HG03159 (cell line): ENCODE data around the gene SERGEF.

Experiments used
- ATAC-seq: cut with Tn5 transposase; IDR thresholded peaks from one replicate; pipeline ENCODE4 v1.9.1; 2021; ENCODE audit warnings: mild to moderate bottlenecking, moderate library complexity; ENCODE audit not compliant: unreplicated experiment

Gene SERGEF

DNA sequence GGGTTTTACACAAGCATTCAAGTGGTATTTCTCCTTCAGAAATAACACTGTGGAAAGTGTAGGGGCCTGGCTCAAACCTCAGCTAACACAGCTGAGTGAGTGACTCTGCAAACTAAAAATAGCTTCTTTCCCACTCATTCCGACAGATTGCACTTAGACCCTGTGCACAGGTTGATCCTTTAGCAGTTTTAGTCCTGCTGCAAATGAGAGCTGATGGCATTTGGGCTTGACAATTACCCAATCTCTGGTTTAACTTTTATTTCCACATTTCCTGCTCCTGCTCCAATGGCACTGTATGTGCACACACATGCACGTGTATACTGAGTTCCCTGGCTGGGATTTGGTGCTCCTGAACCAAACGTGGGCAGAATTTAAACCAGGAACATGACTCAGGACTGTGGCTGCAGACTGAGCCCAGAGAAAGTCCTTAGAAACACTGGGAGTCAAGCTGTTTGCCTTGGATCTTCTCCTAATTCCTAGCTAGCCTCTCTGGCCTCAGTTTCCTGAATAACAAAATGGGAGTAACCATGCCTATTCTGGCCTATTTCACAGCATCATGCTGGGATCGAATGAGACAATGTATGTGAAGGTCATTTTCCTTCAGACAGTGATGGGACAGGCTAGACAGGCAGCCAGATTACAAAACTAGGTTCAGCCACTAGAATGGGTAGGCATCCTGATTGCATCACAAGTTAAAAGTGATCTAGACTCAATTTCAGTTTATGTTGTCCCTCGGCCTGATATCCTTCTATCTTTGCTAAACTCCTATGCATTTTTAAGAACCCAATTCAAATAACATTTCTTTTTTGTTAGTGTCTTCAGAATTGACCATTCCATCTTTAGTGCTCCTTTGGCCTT lies 58.2 kb downstream of the SERGEF start:
- ATAC-seq: no peak

DNA sequence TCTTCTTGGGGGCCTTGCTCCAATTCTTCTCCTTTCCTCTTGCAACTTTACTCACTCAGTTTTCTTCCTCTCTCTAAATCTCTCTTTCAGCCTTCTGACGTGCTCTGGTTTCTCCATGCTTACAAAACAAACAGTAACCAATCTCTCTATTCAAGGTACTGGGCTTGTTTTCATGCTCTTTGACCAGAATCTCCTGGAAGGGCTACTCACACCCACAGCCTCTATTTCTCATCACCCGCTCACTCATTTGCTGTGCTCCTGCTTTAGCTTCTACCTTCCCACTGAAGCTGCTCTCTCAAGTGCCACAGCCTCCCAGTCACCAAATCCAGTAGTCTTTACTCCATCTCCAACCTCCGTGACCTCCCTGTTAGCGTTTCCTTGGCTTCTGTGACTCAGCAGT lies 60.4 kb downstream of the SERGEF start:
- ATAC-seq: no peak

DNA sequence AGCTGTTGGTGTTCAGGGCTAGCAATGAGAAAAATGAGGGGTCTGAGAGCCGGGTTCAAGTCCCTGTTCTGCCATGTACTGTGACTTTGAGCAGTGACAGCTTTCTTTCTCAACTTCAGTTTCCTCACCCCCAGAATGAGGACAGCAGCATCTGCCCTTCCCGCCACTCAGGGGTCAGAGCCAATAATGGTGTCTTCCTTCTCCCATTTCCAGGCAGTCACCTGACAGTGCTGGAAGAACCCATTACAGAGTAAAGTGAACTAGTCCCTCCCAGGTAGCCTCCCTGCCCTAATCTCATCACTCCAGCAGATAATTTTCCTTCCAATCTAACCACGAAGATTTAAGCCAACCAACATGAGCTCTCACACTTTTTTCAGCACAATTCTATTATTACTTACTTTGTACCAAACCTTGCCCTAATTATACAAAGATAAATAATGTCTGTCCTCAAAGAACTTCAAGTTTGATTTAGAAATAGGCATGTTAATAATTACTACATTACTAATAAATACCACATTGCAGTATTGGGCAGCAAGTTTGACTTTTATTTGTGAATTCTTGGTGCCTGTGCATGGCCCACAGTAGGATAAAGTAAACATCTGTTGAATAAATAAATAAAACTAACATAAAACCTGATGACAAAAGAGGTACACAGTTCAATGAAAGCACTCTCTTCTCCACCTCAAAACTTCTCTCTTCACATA lies 61.0 kb downstream of the SERGEF start:
- no peak for ATAC-seq

DNA sequence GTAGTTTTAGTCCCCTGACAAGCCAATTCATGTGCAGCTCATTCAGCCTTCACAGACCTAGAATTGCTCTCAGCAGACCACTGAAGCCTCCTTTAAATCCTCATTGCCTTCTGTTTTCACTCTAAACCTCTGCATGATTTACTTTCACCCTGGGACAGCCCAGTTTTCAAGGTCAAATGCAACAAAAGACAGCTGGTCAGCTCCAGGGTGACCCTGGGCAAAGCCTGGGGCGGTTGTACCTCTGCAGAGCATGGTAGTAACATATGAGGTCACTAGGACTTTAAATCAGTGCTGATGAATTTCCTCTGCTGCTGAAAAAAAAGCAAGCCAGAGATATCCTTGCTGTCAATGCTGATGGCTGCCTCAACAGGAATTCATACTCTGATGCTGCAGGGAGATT lies 62.2 kb downstream of the SERGEF start:
- ATAC-seq: no peak

DNA sequence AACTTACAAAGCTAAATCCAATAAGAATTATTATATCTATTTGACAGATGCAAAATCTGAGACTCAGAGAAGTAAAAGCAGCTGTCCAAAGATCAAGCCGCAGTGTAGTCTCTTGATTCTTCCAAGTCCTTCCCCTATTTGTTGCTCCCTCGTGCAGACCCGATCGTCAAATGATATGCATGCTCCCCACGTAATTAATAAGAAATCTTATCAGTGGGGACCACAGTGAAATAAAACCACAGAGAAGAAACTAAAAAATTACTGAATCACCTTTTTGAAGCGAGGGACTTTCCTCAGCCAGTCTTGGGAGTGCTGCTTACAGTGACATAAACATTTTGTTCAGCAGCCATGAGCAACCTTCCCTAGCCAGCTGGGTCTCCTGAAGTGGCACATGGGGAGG lies 64.6 kb downstream of the SERGEF start:
- no peak for ATAC-seq

DNA sequence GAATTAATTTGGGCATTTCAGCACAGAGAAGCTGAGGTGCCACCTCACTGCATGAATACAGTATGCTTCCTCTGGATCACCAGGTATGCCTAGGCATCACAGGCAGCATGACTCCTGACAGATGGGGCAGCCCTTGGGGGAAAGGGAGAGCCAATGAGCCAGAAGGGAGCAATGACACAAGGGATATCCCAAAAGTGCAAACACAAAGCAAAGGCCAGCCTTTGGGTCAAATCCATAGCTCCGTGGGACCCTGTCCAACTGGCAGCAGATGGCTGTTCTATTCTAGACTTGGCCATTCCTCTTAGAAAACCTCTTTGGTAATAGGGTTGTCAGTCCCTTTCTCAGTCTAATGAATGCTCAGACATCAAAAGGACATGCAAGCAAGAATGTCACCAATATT lies 73.3 kb downstream of the SERGEF start:
- no peak for ATAC-seq

DNA sequence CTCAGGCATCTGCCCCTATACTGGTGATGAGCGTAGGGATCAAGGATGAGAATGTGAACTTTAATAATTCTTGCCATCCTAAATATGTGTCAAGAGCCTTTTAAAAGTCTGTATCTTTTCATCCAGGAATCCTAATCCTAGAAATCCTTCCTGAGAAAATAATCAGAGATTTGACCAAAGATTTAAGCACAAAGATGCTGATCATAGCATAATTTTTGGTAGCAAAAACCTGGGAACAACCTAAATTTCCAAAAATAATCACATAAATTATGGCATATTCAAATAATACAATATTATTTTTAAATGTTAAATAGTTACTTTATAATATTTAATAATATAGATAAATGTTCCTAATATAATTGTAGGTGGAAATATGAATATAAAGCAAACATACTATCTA lies 76.1 kb downstream of the SERGEF start:
- no peak for ATAC-seq

DNA sequence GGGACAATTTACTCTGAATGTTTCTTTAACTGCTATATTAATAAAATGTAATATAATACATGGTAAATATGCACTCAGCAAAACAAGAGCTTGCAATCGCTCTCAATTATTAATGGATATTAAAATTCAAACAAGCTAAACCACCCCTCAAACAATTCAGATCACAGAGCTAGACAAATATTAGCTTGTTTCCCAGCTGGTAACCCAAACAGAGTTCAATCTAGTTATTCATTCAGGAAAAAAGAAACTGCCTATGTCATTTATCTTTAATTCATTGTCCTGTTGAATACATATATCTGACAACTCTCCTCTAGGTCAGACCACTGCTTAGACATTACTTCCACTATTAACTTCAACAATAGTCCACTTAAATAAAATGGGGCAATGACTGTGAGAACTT lies 78.7 kb downstream of the SERGEF start:
- ATAC-seq: no peak

DNA sequence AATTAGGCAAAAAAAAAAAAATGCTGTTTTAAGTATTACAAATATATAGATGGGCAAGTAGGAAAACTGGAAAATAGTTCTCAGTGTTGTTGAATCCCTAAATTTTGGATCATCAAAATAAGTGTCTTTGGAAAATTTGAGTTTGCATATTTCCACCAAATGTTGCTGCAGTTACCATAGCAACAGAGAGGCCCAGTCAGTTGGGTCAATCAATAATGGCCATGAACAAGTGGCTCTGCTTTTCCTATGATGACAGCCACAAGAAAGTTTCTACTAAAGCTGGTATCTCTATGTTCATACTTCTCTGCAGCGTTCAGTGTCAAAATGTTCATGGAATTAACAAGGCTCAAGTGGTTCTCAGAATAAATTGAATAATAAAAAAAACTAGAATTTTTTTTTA lies 79.1 kb downstream of the SERGEF start:
- ATAC-seq: no peak

DNA sequence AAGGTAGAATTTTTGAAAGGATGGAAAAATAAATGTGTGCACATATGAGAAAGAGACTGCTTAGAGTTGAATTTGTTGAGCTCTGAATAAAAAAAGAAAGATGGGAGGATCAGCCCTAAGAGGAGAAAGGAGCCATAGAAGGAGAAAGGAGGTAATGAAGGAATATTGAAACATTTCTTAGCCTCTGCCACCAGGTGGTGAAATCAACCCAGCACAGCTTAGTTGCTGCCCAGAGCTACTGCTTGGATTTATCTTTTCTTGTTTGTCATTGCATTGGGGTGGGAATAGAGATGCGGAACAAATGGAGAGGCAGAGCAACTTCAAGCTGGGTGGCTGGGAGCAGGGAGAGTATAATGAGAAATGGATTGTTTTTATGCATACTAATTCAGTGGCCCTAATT lies 80.4 kb downstream of the SERGEF start:
- ATAC-seq: no peak

DNA sequence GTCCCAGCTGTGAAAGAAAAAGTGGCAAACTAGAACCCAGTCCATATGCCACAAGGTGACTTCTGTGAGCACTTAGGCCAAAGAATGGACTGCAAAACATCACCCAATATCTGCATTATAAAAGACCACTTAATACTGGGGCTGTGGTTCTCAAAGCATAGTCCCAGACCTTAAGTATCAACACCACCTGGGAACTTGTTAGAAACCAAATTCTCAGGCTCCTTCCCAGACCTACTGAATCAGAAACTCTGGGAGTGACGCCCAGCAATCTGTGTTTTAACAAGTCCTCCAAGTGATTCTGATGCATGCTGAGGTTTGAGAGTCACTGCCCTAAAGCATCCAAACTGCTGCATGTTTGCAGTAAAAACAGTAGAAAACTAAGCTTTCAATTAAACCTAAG lies 81.3 kb downstream of the SERGEF start:
- no peak for ATAC-seq

DNA sequence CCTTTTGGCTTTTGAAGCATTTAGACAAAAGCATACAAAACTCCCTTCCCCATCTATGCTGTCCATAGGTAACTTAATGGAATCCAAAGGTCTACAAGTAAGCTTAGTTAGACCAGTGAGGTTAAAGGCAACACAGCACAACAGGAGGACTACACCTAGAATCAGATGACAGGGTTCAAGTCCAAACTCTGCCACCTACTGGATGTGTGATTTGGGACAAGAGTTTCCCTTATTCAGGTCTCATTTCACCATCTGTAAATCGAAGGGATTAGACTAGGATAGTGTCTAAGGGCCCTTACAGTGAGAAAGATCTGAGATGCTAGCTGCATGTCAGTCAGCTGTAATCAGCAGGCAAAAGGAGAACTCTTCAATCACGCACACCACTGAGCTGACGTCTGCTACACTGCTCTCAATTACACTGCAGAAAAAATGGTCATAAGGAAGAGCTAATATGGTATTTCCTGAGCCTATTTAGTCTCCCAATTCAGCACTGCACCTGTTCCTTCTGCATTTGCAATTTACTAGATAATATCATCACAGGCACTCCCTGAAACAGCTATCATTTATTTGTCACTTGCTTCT lies 82.2 kb downstream of the SERGEF start:
- no peak for ATAC-seq

DNA sequence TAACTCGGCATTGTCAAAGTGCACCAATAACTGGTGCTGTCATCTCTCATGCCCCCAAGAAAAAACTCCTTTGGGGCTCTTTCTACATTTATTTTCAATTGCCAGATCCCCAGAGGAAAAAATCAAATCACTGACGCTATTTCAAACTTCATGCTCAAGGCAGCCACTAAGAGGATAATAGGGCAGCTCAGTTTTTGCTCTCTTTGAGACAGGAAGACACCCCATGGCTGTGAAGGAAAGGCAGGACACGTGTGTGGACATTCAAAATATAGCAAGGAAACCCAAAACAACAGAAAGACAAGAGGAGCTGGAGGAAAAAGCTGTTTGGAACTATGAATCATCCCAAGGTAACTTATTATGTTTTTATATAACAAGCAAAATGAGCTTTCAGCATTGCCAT lies 83.7 kb downstream of the SERGEF start:
- ATAC-seq: no peak

DNA sequence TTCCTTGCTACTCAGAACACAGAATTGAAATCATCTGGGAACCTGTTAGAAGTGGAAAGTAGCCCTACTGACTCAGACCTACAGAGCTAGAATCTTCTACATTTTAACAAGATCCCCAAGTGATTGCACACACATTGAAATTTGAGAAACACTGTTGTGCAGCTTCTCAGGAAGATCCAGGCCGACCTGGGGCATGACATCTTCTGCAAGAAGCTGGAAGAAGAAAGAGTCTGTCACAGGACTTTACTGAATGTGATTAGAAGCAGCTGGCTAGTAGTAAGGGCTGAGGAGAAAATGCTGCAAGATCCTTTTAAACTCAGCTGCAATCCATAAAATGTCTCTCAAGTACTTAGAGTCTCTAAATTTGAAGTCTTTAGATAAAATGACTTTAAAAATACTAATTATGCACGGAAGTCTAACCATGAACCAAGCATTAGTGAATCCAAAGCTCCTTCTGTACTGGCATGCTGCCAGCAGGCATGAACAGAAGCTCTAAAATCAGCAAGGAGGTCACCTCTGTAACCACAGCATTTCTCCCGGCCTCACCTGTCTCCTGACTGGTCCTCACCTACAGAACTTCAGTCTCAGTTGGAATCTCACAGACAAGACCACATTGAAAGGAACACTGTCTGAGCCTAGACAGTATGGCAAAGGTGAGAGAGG lies 85.0 kb downstream of the SERGEF start:
- no peak for ATAC-seq

DNA sequence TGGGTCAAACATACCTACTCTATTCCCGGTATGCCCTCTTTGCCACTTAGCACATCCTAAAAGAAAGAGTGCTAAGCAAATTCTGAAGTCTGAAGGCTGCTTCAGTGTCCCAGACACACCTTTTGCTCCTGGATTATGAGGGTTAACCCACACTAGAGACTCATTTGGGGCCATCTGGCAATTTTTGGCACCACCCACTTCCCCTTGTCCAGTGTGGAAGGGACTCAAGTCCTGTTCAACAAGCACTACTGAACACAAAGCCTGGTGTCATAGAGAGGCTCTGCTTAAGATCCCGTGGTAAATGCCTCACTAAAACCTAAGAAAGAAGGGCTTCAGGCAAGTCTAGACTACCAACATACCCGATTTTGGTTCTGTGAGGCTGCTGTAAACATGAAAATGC lies 85.8 kb downstream of the SERGEF start:
- no peak for ATAC-seq

DNA sequence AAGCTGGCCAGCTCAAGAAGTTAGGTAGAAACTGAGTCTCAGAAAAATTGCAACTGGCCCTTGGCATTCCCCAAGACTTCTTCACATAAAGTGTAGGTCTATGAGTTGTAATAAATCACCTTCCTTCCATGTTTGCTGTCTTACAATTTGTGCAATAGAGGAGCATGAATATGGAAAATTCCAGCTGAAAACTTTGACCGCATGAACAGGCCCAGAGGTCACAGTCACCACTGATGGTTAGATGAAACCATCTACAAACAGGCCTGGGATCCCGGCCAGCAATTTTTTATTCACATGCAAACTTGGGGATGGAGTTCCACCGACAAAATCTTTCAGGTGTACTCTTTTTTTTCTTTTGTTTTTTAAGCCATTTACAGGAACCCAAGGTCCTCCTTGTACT lies 88.1 kb downstream of the SERGEF start:
- no peak for ATAC-seq

DNA sequence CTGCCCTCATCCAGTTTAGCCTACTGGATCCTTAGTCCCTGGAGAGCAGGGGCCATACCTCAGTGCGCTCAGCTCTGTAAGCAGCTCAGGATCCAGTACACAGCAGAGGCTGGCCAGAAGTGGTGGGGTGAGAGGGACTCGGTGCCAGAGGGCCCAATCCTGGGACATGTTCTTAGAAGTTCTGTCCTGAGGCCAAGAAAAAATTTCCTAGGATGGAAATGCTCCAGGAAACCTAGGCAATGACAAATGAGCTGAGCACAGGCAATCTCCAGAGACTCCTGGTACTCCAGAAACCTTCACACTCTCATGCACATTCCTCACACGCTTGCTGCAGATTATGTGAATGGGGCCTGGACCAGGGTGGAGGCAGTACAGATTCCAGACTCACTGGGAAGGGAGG lies 89.6 kb downstream of the SERGEF start:
- ATAC-seq: no peak

DNA sequence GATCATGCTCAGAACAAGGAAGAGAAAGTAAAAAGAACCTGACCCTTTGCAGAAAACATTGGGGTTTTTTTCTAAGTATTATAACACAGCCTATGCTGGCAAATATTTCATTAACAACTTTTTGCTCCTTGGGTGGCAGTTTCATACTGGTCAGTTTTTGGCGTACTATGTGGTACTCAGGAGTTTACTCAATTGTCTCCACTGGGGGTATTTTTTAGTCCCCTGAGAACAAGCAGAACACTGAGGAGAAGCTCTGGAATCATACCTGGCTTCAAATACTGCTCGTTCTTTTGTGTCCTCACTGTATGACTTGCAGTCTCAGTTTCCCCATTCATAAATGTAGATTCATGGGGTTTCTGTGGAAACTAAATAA lies 90.4 kb downstream of the SERGEF start:
- ATAC-seq: no peak

DNA sequence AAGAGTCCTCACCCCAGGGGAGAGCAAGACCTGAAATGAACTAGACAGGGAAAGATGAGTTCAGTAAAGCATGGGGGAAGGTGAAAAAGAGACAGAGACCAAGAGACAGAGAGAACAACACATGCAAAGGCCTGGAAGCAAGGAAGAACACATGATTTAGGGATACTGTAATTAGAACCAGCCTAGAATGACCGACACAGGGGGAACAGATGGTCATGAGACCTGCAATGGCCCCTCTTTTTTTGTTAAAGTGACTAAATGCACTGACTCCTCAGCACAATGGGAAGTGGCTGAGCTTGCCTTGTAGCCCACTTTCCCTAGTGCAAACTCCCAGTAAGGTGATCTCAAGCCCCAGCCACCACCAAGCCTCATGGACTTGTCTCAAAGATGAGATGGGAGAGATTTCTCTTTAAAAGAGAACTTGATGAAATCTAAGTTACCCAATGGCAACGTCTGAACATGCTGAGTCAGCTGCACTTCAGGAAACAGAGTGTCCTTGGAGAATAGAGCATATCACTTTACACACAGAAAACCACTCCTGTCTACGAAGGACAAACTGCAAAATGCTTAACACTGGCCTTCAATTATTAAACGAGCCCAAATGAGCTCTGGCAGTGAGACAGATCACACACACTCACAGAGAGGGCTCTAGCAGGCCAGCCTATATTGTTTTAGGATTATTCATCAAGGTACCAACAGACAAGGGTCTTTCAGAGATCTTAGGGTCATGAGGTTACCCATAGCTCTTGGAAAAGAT lies 91.0 kb downstream of the SERGEF start:
- ATAC-seq: no peak

DNA sequence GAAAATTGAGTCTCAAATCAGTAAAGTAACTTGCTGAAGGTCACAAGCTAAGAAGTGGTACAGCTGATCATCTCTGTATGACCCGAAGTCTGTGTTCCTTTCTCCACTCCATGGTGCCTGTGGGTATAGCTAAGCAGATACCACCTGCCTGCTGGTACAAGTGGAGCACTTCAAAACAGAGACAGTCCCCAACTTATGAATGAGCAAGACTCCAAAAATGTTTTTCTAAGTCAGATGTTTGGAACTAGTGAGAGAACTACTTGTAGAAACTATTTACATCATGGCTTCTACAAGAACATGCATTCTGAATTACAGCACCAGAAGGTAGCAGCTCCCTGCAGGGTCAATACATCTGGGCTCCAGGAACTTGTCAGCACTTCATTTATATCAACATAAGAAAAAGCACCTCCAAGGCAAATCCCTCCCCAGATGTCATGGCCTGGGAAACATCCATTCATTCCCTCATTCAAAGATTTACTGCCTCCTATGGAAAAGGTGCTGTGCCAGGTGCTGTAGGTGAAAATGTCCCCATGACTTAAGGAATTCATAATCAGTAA lies 94.7 kb downstream of the SERGEF start:
- no peak for ATAC-seq

DNA sequence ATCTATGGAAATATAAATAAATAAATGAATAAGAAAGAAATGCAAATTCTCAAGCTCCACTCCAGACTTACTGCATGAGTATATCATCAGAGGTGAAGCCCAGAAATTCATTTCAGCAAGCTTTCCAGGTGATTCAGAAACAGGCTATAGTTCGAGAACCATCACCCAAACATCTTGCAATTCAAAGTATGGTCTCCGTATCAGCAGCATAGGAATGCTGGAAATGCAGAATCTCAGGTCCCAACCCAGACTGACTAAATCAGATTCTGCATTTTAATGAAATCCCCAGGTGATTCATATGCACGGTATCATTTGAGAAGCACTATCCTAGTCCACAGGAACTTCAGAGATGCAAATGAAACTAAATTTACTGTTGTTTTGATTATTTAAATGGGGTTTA lies 95.3 kb downstream of the SERGEF start:
- ATAC-seq: no peak
